Testis (tissue), 2 donors: ENCODE measurements around the gene LRIT3.

Experiments
- POLR2A ChIP-seq: fragments of 450-650 bp; IDR thresholded peaks from one replicate; pipeline ENCODE4 v1.6.1; 2017; ENCODE audit warnings: antibody characterized with exemption, mild to moderate bottlenecking, moderate library complexity
- TF ChIP-seq, protein P1 (sequence below), 3 experiments: fragments of 450-650 bp in 2 of 3; fragments of 200-600 bp in 1 of 3; sonication (generic) in 1 of 3; IDR thresholded peaks; one replicate each; pipeline ENCODE4 v1.5.1; 2016 to 2019; ENCODE audit warnings: antibody characterized with exemption in 3 of 3, mild to moderate bottlenecking in 2 of 3, moderate library complexity in 1 of 3

DNA sequence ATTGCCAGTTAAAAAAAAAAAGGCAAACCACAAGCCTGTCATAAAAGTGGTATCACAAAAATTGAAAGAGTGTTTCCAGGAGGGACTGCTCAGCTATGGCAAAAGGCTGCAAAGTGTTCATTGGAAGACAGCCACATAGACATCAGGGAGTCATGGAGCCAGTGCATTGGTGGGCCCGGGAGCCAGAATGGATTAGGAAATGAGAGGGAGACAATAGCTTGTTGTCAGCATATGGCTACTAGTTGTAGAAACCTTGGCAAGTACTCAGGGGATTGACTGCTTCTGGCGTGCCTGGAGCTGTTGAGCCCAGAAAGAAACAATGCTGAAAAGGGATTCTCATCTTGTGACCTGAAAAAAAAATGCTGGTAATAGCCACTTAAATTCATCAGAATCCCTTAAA, 27.3 kb upstream of the LRIT3 start:
- TF ChIP-seq, protein P1, sequence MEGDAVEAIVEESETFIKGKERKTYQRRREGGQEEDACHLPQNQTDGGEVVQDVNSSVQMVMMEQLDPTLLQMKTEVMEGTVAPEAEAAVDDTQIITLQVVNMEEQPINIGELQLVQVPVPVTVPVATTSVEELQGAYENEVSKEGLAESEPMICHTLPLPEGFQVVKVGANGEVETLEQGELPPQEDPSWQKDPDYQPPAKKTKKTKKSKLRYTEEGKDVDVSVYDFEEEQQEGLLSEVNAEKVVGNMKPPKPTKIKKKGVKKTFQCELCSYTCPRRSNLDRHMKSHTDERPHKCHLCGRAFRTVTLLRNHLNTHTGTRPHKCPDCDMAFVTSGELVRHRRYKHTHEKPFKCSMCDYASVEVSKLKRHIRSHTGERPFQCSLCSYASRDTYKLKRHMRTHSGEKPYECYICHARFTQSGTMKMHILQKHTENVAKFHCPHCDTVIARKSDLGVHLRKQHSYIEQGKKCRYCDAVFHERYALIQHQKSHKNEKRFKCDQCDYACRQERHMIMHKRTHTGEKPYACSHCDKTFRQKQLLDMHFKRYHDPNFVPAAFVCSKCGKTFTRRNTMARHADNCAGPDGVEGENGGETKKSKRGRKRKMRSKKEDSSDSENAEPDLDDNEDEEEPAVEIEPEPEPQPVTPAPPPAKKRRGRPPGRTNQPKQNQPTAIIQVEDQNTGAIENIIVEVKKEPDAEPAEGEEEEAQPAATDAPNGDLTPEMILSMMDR (IDR thresholded peaks at IDR 0.05): no peak
- no peak for TF ChIP-seq POLR2A
